MM.1S (cell line): ENCODE data around the gene LGR4.
"Not testable (repeated sequence)": the region's sequence is repeated elsewhere in the genome, so short reads cannot be mapped to it uniquely, and the experiment has no call there.

Experiments
- DNase-seq: peaks from one replicate; pipeline ENCODE4 v3.0.0-alpha.2; 2015
- H2AFZ ChIP-seq: fragments of 300-600 bp; sonication (generic); 2 replicates; pipeline ENCODE4 v1.6.0; 2016; ENCODE audit warnings: antibody characterized with exemption, low read length
- H3F3A ChIP-seq: fragments of 300-600 bp; sonication (generic); 2 replicates; pipeline ENCODE4 v1.6.1; 2016; ENCODE audit warnings: mild to moderate bottlenecking, antibody characterized with exemption, low read length, moderate library complexity, mixed read lengths; ENCODE audit not compliant: insufficient read depth
- H3K27ac ChIP-seq: fragments of 300-600 bp; sonication (generic); 2 replicates; pipeline ENCODE4 v1.5.1; 2016; ENCODE audit warnings: mild to moderate bottlenecking, low read length
- H3K27me3 ChIP-seq: fragments of 300-600 bp; sonication (generic); replicated peaks from 2 replicates; pipeline ENCODE4 v1.6.0; 2016; ENCODE audit warnings: low read length; ENCODE audit not compliant: insufficient read depth
- H3K36me3 ChIP-seq: fragments of 300-600 bp; sonication (generic); replicated peaks from 2 replicates; pipeline ENCODE4 v1.6.1; 2016; ENCODE audit warnings: mild to moderate bottlenecking, low read length, mixed read lengths; ENCODE audit not compliant: insufficient read depth
- H3K4me1 ChIP-seq: fragments of 300-600 bp; sonication (generic); 2 replicates; pipeline ENCODE4 v1.6.1; 2016; ENCODE audit warnings: low read length, mixed read lengths
- H3K4me2 ChIP-seq: fragments of 300-600 bp; sonication (generic); 2 replicates; pipeline ENCODE4 v1.6.0; 2016; ENCODE audit warnings: low read depth, low read length
- H3K4me3 ChIP-seq: fragments of 300-600 bp; sonication (generic); 2 replicates; pipeline ENCODE4 v1.5.1; 2016; ENCODE audit warnings: low read length, mixed read lengths
- H3K79me2 ChIP-seq: fragments of 300-600 bp; sonication (generic); 2 replicates; pipeline ENCODE4 v1.6.1; 2016; ENCODE audit warnings: mixed run types, low read length, mixed read lengths
- H3K9ac ChIP-seq: fragments of 300-600 bp; sonication (generic); 2 replicates; pipeline ENCODE4 v1.6.1; 2016; ENCODE audit warnings: low read length, mixed read lengths
- H3K9me2 ChIP-seq: fragments of 300-600 bp; sonication (generic); replicated peaks from 2 replicates; pipeline ENCODE4 v1.6.1; 2016; ENCODE audit warnings: mild to moderate bottlenecking, low read length, mixed read lengths; ENCODE audit not compliant: insufficient read depth
- H3K9me3 ChIP-seq: fragments of 300-600 bp; sonication (generic); replicated peaks from 2 replicates; pipeline ENCODE4 v1.6.1; 2016; ENCODE audit warnings: mild to moderate bottlenecking, low read length, mixed read lengths; ENCODE audit not compliant: insufficient read depth
- H4K20me1 ChIP-seq: fragments of 300-600 bp; sonication (generic); 2 replicates; pipeline ENCODE4 v1.6.1; 2016; ENCODE audit warnings: mild to moderate bottlenecking, low read length, moderate library complexity, mixed read lengths; ENCODE audit not compliant: insufficient read depth
- EZH2 ChIP-seq: fragments of 300-600 bp; sonication (generic); optimal IDR thresholded peaks from 2 replicates; pipeline ENCODE3; 2017; ENCODE audit warnings: low read depth, mild to moderate bottlenecking, antibody characterized with exemption, low read length, mixed read lengths
- EZH2phosphoT487 ChIP-seq: fragments of 300-600 bp; sonication (generic); IDR thresholded peaks from 2 replicates; pipeline ENCODE4 v1.6.1; 2018; ENCODE audit warnings: antibody characterized with exemption, low read length
- TF ChIP-seq, protein P1 (sequence below): fragments of 300-600 bp; sonication (generic); IDR thresholded peaks from 2 replicates; pipeline ENCODE4 v1.5.1; 2016; ENCODE audit warnings: antibody characterized with exemption, low read length, mixed read lengths

LGR4 gene

GRCh38 chr11:27348340-27348873, 124.2 kb downstream of the LGR4 start:
- Histone ChIP-seq H3F3A (no peaks in the 10 kb centered on the region), H3K9me3 (no peaks in the 10 kb centered on the region), H4K20me1 (no peaks in the 10 kb centered on the region), H3K27me3 (no peaks in the 10 kb centered on the region), H3K4me2 (no peak overlapping the region), H3K36me3 (no peaks in the 10 kb centered on the region), H2AFZ (no peak overlapping the region), H3K27ac (no peak overlapping the region), H3K79me2 (0 out of 2 replicates have a peak, but pooled peaks cover 3% of the 10 kb centered on the region), H3K9me2 (no peaks in the 10 kb centered on the region), H3K4me3 (no peak overlapping the region), H3K4me1 (no peaks in the 10 kb centered on the region), H3K9ac (no peak overlapping the region)
- no peak for DNase-seq
- TF ChIP-seq EZH2phosphoT487 (no peak), EZH2 (no peak)
- TF ChIP-seq, protein P1, sequence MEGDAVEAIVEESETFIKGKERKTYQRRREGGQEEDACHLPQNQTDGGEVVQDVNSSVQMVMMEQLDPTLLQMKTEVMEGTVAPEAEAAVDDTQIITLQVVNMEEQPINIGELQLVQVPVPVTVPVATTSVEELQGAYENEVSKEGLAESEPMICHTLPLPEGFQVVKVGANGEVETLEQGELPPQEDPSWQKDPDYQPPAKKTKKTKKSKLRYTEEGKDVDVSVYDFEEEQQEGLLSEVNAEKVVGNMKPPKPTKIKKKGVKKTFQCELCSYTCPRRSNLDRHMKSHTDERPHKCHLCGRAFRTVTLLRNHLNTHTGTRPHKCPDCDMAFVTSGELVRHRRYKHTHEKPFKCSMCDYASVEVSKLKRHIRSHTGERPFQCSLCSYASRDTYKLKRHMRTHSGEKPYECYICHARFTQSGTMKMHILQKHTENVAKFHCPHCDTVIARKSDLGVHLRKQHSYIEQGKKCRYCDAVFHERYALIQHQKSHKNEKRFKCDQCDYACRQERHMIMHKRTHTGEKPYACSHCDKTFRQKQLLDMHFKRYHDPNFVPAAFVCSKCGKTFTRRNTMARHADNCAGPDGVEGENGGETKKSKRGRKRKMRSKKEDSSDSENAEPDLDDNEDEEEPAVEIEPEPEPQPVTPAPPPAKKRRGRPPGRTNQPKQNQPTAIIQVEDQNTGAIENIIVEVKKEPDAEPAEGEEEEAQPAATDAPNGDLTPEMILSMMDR: no peak

GRCh38 chr11:27347359-27348339, 124.9 kb downstream of the LGR4 start:
- Histone ChIP-seq H3K4me3 (no peak overlapping the region), H3K27me3 (no peaks in the 10 kb centered on the region), H2AFZ (no peak overlapping the region), H3K9ac (no peak overlapping the region), H3K27ac (no peak overlapping the region), H4K20me1 (no peaks in the 10 kb centered on the region), H3K4me1 (no peaks in the 10 kb centered on the region), H3K4me2 (no peak overlapping the region), H3K36me3 (no peaks in the 10 kb centered on the region), H3K79me2 (no peaks in the 10 kb centered on the region), H3K9me2 (no peaks in the 10 kb centered on the region), H3F3A (no peaks in the 10 kb centered on the region), H3K9me3 (no peaks in the 10 kb centered on the region)
- no peak for TF ChIP-seq EZH2phosphoT487
- TF ChIP-seq, protein P1: no peak
- TF ChIP-seq EZH2: no peak
- DNase-seq: no peak

- Histone ChIP-seq H3F3A (no peaks in the 10 kb centered on the region), H3K9me2 (no peaks in the 10 kb centered on the region), H3K9me3 (no peaks in the 10 kb centered on the region), H3K9ac (no peak overlapping the region), H2AFZ (no peak overlapping the region), H3K27ac (no peak overlapping the region), H4K20me1 (no peaks in the 10 kb centered on the region), H3K36me3 (no peaks in the 10 kb centered on the region; the same call in 1 of the 2 replicates), H3K4me2 (no peak overlapping the region), H3K27me3 (no peaks in the 10 kb centered on the region), H3K4me1 (no peaks in the 10 kb centered on the region), H3K79me2 (no peaks in the 10 kb centered on the region), H3K4me3 (no peak overlapping the region)
- DNase-seq: no peak
- TF ChIP-seq EZH2: no peak
- TF ChIP-seq, protein P1: no peak
- no peak for TF ChIP-seq EZH2phosphoT487
Measured at GRCh38 chr11:27339941-27340340, 132.6 kb downstream of the LGR4 start.

- H3K27me3 ChIP-seq, H2AFZ ChIP-seq, H3K9me3 ChIP-seq, H3K9ac ChIP-seq, H3K27ac ChIP-seq, DNase-seq, H3K79me2 ChIP-seq, H3K36me3 ChIP-seq, H4K20me1 ChIP-seq, H3K4me1 ChIP-seq, H3K9me2 ChIP-seq, H3F3A ChIP-seq, H3K4me2 ChIP-seq, H3K4me3 ChIP-seq: not testable (repeated sequence)
Measured at GRCh38 chr11:27334764-27335163, 137.8 kb downstream of the LGR4 start.
